Ovary (tissue), 3 donors: ENCODE data around the gene CCDC136.

Source experiments
- CTCF ChIP-seq, 3 donors: fragments of 450-650 bp in 2 of 3; fragments of 200-600 bp in 1 of 3; IDR thresholded peaks; one replicate each; pipeline versions ENCODE4 v1.5.1 to v1.8.0; 2016 to 2022; ENCODE audit warnings: antibody characterized with exemption in 3 of 3, mild to moderate bottlenecking in 1 of 3
- POLR2A ChIP-seq: fragments of 450-650 bp; IDR thresholded peaks from one replicate; pipeline ENCODE4 v1.6.1; 2017; ENCODE audit warnings: antibody characterized with exemption, mild to moderate bottlenecking, moderate library complexity
- donor health status: DM: no; HTN: no; CAD: no.

GRCh38 chr7:128826512-128826911 lies 34.7 kb downstream of the CCDC136 start:
- TF ChIP-seq POLR2A: no peak
- no peak for TF ChIP-seq CTCF (IDR thresholded peaks at IDR 0.05)
